ENCODE results near the gene TMEM87B. TPM values are rescaled to one million over a fixed set of nuclear protein-coding genes. Genes with fewer than 3 reads are reported as not detected.
A peak's percentile ranks its signal among the peaks of the same experiment; 100 is the strongest.

Gene TMEM87B
- total RNA-seq, 2 experiments from 2014 or later, result 22.3 to 24.1 TPM

GRCh38 chr2:112156152-112156986 lies 101.3 kb downstream of the TMEM87B start:
- H3K36me3 Mint-ChIP-seq, result no peaks in the 10 kb centered on the region

DNA sequence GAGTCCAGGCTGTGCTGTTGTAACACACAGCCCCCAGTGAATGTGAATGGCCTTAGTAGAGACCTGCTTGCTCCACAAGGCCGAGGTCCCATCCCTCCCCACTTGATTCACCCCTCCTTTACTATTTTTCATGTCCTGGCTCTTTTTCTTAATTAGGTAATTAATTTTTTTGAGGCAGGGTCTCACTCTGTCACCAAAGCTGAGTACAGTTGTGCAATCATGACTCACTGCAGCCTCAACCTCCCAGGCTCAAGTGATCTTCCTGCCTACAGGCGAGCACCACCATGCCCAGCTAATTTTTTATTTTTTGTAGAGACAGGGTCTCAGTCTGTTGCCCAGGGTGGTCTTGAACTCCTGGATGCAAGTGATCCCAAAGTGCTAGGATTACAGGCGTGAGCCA lies 102.4 kb downstream of the TMEM87B start:
- POLR2A ChIA-PET, result no interaction called here
- peak overlapping the region; percentile 37 for H3K4me3 Mint-ChIP-seq

More at GRCh38 chr2:112156152-112156986, 101.3 kb downstream of the TMEM87B start:
- H3K4me1 Mint-ChIP-seq (ENCODE audit: low read depth), result peaks cover 51% of the 10 kb centered on the region
- peak overlapping the region; percentile 59 for H3K4me3 Mint-ChIP-seq
- POLR2A ChIA-PET, result interaction anchor here (1.7 to 2.5 kb wide), 3 partner anchors 19 to 32 kb away, joined by 4 to 12 read pairs (median 4); partner anchors contain the start of gene FBLN7
- no peaks in the 10 kb centered on the region for H3K9me3 Mint-ChIP-seq
- intact Hi-C loops (cut with micrococcal nuclease), result no loop called here
- DNase-seq, result peak; percentile 76
- H3K27ac Mint-ChIP-seq, result peak overlapping the region; percentile 82
- CTCF ChIA-PET, result interaction anchor here (1.0 to 1.3 kb wide), 2 partner anchors 34 to 269 kb away, joined by 3 to 5 read pairs; no protein-coding TSS in a partner anchor
- no peaks in the 10 kb centered on the region for H3K27me3 Mint-ChIP-seq

GRCh38 chr2:112159454-112159921 lies 104.4 kb downstream of the TMEM87B start:
- H3K27ac Mint-ChIP-seq, result no peak overlapping the region
- H3K4me3 Mint-ChIP-seq, result no peak overlapping the region
- no peaks in the 10 kb centered on the region for H3K9me3 Mint-ChIP-seq
- ChIA-PET POLR2A (no interaction called here), CTCF (no interaction called here)
- no peaks in the 10 kb centered on the region for H3K27me3 Mint-ChIP-seq
- peaks cover 34% of the 10 kb centered on the region for H3K4me1 Mint-ChIP-seq (ENCODE audit: low read depth)
- H3K36me3 Mint-ChIP-seq, result no peaks in the 10 kb centered on the region
- DNase-seq, result peak; percentile 6
- intact Hi-C loops (cut with micrococcal nuclease), result no loop called here

More for the DNA sequence above, 102.4 kb downstream of the TMEM87B start:
- no peaks in the 10 kb centered on the region for H3K9me3 Mint-ChIP-seq
- peak overlapping the region; percentile 75 for H3K27ac Mint-ChIP-seq
- DNase-seq, result peak; percentile 39
- no peaks in the 10 kb centered on the region for H3K27me3 Mint-ChIP-seq
- H3K4me1 Mint-ChIP-seq (ENCODE audit: low read depth), result peaks cover 51% of the 10 kb centered on the region
- intact Hi-C loops (cut with micrococcal nuclease), result no loop called here
- CTCF ChIA-PET, result no interaction called here
- H3K36me3 Mint-ChIP-seq, result no peaks in the 10 kb centered on the region

DNA sequence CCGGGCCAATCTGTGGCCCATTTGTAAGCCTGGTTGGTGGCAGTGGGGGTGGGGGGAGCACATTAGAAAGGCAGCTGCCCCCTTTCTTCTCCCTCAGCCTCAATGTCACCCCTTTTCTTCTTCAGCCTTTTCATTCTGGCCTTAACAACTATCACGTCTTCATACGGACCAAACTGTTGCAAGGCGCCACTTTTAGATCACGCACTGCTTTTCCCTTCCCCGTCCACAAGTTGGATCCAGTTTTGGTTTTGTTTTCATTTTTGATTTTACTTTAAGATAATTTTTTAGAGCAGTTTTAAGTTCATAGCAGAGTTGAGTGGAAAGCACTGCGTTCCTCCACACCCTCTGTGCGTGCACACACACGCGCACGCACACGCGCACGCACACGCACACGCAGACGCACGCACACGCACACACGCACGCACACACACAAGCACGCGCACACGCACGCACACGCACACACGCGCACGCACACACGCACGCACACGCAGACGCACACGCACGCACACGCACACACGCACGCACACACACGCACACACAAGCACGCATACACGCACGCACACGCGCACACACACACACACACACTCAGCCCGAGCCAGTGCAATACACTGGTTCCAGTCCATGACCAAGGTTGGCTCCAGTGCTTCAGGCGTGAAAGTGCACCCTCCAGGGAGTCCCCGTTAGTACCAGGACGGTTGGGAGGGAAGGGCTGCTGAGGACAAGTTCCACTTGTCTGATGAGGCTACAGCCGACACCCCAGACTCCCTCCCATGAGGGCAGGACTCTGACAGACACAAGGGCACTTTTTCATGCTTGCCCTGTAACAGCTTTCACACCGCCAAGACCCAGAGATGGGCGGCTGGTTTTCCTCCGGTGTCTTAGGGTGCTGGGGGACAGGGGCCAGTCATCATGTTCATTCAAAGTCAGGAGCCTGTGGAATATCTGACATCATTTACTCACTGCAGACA lies 105.5 kb downstream of the TMEM87B start:
- CTCF ChIA-PET, result no interaction called here
- Mint-ChIP-seq H3K36me3 (no peaks in the 10 kb centered on the region), H3K4me1 (ENCODE audit: low read depth) (peaks cover 23% of the 10 kb centered on the region), H3K27ac (no peak overlapping the region), H3K27me3 (no peaks in the 10 kb centered on the region), H3K4me3 (no peak overlapping the region), H3K9me3 (no peaks in the 10 kb centered on the region)
- intact Hi-C loops (cut with micrococcal nuclease), result no loop called here
- POLR2A ChIA-PET, result no interaction called here
- DNase-seq, result peak; percentile 7

- H3K27me3 Mint-ChIP-seq, result no peaks in the 10 kb centered on the region
- peaks cover 18% of the 10 kb centered on the region for H3K4me1 Mint-ChIP-seq (ENCODE audit: low read depth)
- DNase-seq, result peak; percentile 3
- no peaks in the 10 kb centered on the region for H3K9me3 Mint-ChIP-seq
- ChIA-PET CTCF (no interaction called here), POLR2A (no interaction called here)
- H3K27ac Mint-ChIP-seq, result no peak overlapping the region
- H3K4me3 Mint-ChIP-seq, result no peak overlapping the region
- no peaks in the 10 kb centered on the region for H3K36me3 Mint-ChIP-seq
- intact Hi-C loops (cut with micrococcal nuclease), result no loop called here
These were observed 106.5 kb downstream of the TMEM87B start for GRCh38 chr2:112161431-112162145.

- Mint-ChIP-seq H3K36me3 (no peaks in the 10 kb centered on the region), H3K4me3 (no peak overlapping the region), H3K9me3 (no peaks in the 10 kb centered on the region), H3K27ac (no peak overlapping the region), H3K27me3 (no peaks in the 10 kb centered on the region), H3K4me1 (ENCODE audit: low read depth) (peaks cover 19% of the 10 kb centered on the region)
- POLR2A ChIA-PET, result no interaction called here
- intact Hi-C loops (cut with micrococcal nuclease), result no loop called here
- peak; percentile 2 for DNase-seq
- CTCF ChIA-PET, result no interaction called here
These were observed 107.3 kb downstream of the TMEM87B start for GRCh38 chr2:112162341-112162740.

GRCh38 chr2:112162956-112163355 lies 107.9 kb downstream of the TMEM87B start:
- DNase-seq, result peak; percentile 3
- Mint-ChIP-seq H3K4me1 (ENCODE audit: low read depth) (peaks cover 17% of the 10 kb centered on the region), H3K4me3 (no peak overlapping the region), H3K36me3 (no peaks in the 10 kb centered on the region), H3K27me3 (no peaks in the 10 kb centered on the region), H3K27ac (no peak overlapping the region), H3K9me3 (no peaks in the 10 kb centered on the region)
- CTCF ChIA-PET, result no interaction called here
- intact Hi-C loops (cut with micrococcal nuclease), result no loop called here
- POLR2A ChIA-PET, result interaction anchor here (0.6 kb wide), 1 partner anchor 1015 kb away, joined by 3 read pairs; no protein-coding TSS in a partner anchor

GRCh38 chr2:112163541-112163981 lies 108.5 kb downstream of the TMEM87B start:
- H3K4me3 Mint-ChIP-seq, result no peak overlapping the region

DNA sequence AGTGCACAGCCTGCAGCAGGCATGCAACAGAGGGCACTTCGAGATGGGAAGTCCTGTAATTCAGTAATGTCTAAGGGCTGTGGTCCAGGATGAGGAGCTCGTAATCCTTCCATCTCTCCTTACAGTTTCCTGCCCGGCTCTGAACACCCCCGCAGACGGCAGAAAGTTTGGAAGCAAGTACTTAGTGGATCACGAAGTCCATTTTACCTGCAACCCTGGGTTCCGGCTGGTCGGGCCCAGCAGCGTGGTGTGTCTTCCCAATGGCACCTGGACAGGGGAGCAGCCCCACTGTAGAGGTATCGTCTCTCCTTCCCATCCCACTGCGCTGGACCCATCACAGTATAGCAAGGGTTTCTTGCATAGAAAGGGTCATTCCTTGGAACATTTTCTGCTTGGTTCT lies 109.8 kb downstream of the TMEM87B start:
- no peak overlapping the region for H3K4me3 Mint-ChIP-seq
- H3K27ac Mint-ChIP-seq, result no peak overlapping the region
- ChIA-PET POLR2A (no interaction called here), CTCF (no interaction called here)
- H3K27me3 Mint-ChIP-seq, result no peaks in the 10 kb centered on the region
- peak; percentile 7 for DNase-seq
- intact Hi-C loops (cut with micrococcal nuclease), result no loop called here
- no peaks in the 10 kb centered on the region for H3K9me3 Mint-ChIP-seq
- H3K4me1 Mint-ChIP-seq (ENCODE audit: low read depth), result peaks cover 17% of the 10 kb centered on the region
- no peaks in the 10 kb centered on the region for H3K36me3 Mint-ChIP-seq

More at GRCh38 chr2:112163541-112163981, 108.5 kb downstream of the TMEM87B start:
- no peaks in the 10 kb centered on the region for H3K9me3 Mint-ChIP-seq
- intact Hi-C loops (cut with micrococcal nuclease), result no loop called here
- peak; percentile 5 for DNase-seq
- no peak overlapping the region for H3K27ac Mint-ChIP-seq
- peaks cover 17% of the 10 kb centered on the region for H3K4me1 Mint-ChIP-seq (ENCODE audit: low read depth)
- ChIA-PET CTCF (no interaction called here), POLR2A (no interaction called here)
- no peaks in the 10 kb centered on the region for H3K36me3 Mint-ChIP-seq
- H3K27me3 Mint-ChIP-seq, result no peaks in the 10 kb centered on the region

DNA sequence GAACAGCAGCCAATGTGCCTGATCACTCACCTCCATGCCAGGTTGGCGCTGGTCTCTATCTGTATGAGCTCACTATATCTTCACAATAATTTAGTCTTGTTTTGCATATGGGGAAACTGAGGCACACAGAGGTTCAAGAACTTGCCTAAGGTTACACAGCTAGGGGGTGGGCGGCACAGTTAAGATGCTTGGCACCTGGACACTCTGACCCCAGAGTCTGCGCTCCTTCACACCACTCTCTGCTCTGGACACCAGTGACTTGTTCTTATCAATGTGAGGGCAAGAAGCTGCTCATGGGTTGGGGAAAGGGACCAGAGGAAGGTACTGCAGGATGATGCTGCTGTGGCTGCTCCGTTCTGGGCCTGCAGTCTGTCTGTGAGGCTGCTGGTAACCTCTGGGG lies 110.2 kb downstream of the TMEM87B start:
- no peak overlapping the region for H3K4me3 Mint-ChIP-seq
- ChIA-PET CTCF (no interaction called here), POLR2A (no interaction called here)
- H3K36me3 Mint-ChIP-seq, result no peaks in the 10 kb centered on the region
- H3K27ac Mint-ChIP-seq, result no peak overlapping the region
- no peaks in the 10 kb centered on the region for H3K27me3 Mint-ChIP-seq
- H3K4me1 Mint-ChIP-seq (ENCODE audit: low read depth), result peaks cover 15% of the 10 kb centered on the region
- H3K9me3 Mint-ChIP-seq, result no peaks in the 10 kb centered on the region
- no peak for DNase-seq
- intact Hi-C loops (cut with micrococcal nuclease), result no loop called here

DNA sequence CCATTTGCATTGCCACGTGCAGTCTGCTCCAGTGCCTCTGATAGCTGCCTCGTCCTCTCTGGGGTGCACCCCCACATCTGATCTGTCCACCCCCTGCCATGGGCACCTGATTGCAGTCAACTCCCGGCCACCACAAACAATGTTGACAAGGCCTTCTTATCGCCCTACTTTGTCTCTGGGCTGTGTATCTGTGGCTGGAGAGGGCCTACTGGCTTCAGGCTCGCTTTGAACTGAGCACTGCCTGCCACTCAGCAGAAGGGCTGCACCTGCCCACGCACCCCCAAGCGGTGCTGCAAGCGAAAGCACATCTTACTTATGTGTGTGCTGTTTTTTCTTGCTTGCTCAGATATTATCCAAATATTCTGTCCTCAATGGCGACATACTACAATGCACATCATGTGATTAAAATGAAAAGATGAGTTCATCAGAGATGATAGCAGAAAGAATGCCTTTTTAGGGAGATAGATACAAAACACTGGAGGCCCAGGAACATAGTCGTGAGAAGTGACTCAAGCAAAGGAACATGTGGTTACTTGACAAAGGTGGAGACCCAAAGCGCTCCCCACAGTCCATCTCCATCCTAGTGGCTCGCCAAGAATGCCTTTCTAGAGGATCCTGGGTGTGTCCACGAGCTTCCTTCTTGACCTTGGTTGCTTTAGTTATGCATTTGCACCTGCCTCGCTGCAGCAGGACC lies 111.9 kb downstream of the TMEM87B start:
- H3K36me3 Mint-ChIP-seq, result no peaks in the 10 kb centered on the region
- intact Hi-C loops (cut with micrococcal nuclease), result no loop called here
- H3K27me3 Mint-ChIP-seq, result no peaks in the 10 kb centered on the region
- peak; percentile 60 for DNase-seq
- ChIA-PET CTCF (no interaction called here), POLR2A (no interaction called here)
- peak overlapping the region; percentile 57 for H3K27ac Mint-ChIP-seq
- H3K4me1 Mint-ChIP-seq (ENCODE audit: low read depth), result peaks cover 13% of the 10 kb centered on the region
- no peak overlapping the region for H3K4me3 Mint-ChIP-seq
- no peaks in the 10 kb centered on the region for H3K9me3 Mint-ChIP-seq

Data from activated CD4-positive, alpha-beta memory T cell treated with anti-CD3 and anti-CD28 coated beads for 36 hours (primary cell).